H1 (cell line): Measurements from ENCODE around the gene ABCD4.

Experiments
- CTCF ChIP-seq, 3 experiments: IDR thresholded peaks; 1 replicate in 2 of 3; 2 replicates in 1 of 3; pipeline versions ENCODE4 v1.5.1 to v1.6.1; 2011; ENCODE audit warnings: low read length in 3 of 3, mild to moderate bottlenecking in 3 of 3, inconsistent platforms in 2 of 3, low read depth in 1 of 3, moderate library complexity in 1 of 3; ENCODE audit not compliant: insufficient read depth in 1 of 3; ENCODE audit errors: control extremely low read depth in 1 of 3
- EZH2 ChIP-seq: fragments of 200-600 bp; sonication (generic); IDR thresholded peaks from 2 replicates; pipeline ENCODE4 v1.7.1; 2012; ENCODE audit warnings: low read depth, mild to moderate bottlenecking, moderate library complexity, low read length, inconsistent platforms; ENCODE audit not compliant: severe bottlenecking
- SP1 ChIP-seq: IDR thresholded peaks from 2 replicates; pipeline ENCODE4 v1.6.1; 2011; ENCODE audit warnings: low read depth, low read length
- YY1 ChIP-seq: IDR thresholded peaks from 2 replicates; pipeline ENCODE4 v1.6.1; 2011; ENCODE audit warnings: low read depth, mild to moderate bottlenecking, low read length
- TF ChIP-seq, protein P1 (sequence below): IDR thresholded peaks from 2 replicates; pipeline ENCODE4 v1.6.1; 2012; ENCODE audit warnings: inconsistent platforms

DNA sequence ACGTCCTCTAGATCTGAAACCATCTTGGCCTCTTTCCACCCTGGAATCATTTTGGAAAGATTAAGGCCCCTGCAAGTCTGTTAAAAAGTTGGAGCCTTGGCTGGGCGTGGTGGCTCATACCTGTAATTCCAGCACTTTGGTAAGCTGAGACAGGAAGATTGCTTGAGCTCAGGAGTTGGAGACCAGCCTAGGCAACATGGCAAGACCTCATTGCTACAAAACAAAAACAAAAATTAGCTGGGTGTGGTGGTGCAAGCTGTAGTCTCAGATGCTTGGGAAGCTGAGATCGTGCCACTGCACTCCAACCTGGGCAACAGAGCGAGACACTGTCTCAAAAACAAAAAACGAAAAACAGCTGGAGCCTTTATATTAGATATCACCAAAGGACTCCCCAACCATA, 10.9 kb upstream of the ABCD4 start:
- TF ChIP-seq CTCF (IDR thresholded peaks at IDR 0.05; ENCODE audit: control extremely low read depth in 1 of 3, insufficient read depth in 1 of 3, low read depth in 1 of 3, low read length in 3 of 3) (no peak), EZH2 (no peak), YY1 (no peak), SP1 (no peak)
- TF ChIP-seq, protein P1, sequence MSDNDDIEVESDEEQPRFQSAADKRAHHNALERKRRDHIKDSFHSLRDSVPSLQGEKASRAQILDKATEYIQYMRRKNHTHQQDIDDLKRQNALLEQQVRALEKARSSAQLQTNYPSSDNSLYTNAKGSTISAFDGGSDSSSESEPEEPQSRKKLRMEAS = no peak
